LHCN-M2 (cell line): ENCODE data around the gene NAT14. TPM values are rescaled to one million over a fixed set of nuclear protein-coding genes. Genes with fewer than 3 reads are reported as not detected.
"Not testable (repeated sequence)": the region's sequence is repeated elsewhere in the genome, so short reads cannot be mapped to it uniquely, and the experiment has no call there.

Experiments
- DNase-seq: peaks from one replicate; pipeline ENCODE4 v3.0.0-alpha.2; 2012; ENCODE audit warnings: low read depth
- polyA plus RNA-seq: library from polyadenylated mRNA; unstranded; fragments of >200 nt; gene quantifications from one replicate; pipeline ENCODE4 v1.2.1, GENCODE V29; 2012; ENCODE audit warnings: missing spikeins
- total RNA-seq: library from RNA; depleted of rRNA; stranded (reverse); fragments of >200 nt; gene quantifications from 2 replicates; pipeline ENCODE4 v1.2.3, GENCODE V29; 2014; rRNA removed

Gene NAT14, protein sequence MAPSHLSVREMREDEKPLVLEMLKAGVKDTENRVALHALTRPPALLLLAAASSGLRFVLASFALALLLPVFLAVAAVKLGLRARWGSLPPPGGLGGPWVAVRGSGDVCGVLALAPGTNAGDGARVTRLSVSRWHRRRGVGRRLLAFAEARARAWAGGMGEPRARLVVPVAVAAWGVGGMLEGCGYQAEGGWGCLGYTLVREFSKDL
- total RNA-seq = 23.7 and 25.8 TPM in 2 replicates
- 54.5 TPM for polyA plus RNA-seq

DNA sequence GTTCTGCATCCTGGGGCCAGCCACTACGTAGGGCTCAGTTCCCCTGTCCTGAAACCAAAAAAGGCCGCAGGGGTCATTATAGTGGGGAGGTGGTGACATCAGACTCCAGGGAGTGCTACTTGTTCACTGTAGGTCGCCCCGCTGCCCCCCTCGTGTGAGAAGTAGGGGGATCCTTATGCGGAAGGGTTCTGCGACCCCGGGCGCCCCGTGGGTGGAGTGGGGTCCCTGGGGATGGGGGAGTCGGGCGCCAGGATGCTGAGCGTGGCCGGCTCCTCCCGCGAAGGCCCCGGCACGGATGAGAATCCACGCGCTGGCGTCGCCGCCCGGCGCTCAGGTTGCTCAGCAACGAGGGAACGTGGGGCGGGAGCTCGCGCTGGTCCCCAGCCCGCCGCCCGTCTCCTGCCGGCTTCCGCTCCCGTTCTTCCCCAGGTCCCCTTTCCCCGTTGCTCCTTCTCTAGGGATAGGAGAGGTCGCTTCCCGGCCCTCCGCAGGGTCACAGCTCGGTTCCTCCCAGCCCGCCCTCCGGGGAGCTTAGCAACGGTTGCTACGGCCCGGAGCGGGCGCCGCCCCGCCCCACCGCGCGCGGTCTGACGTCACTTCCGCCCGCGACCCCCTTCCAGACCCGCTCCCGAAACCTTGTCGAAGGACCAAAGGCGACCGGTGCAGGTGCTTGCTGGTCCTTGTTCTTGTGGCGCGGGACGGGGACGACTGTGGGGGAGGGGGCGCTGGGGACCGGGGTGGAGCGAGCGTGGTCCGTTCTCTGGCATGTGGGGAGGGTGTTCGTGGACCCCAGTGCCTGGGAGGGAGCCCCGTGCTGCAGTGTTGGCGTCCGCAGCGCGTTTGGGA is at the start of gene NAT14:
NAT14 (plus strand) TSS at position 596 of the 846 bp plus-strand sequence. CDS start 521 bp downstream, outside the sequence.
- DNase-seq = peak; percentile 46

DNA sequence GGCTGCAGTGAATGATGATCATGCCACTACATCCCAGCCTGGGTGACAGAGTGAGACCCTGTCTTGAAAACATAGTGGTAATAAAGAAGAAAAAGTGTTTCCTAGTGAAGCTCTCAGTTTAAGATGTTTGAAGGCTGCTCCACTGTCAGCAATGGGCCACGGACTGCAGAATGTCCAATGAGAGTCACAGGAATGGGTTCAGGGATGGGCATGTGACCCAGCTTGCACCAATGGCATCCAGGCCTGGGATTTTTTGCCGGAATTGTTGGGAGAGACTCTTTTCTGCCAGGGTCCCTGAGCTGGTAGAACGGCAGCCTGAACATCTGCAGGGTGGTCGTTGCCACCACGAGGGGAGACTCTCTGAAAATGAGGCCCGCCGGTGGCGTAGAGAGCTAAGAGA is 48.1 kb upstream of the NAT14 start:
- no peak for DNase-seq

DNA sequence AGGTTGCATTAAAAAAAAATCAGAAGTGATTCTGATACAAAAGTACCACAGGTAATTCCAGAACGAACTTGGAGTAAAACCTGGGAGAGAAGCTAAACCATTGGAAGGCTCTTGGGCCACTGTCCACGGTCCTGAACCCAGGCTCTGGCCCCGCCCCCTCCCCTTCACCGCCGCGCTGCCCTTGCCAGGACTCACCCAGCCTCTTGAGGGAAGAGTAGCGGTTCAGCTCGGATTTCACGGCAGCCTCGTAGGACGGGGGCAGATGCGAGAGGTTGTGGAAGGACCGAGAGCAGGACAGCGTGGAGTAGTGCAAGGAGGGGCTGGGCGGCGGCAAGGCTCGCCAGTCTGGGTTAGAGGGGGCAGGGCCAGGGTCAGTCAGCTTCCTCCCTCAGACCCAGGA is 47.6 kb upstream of the NAT14 start:
- peak; percentile 54 for DNase-seq

DNA sequence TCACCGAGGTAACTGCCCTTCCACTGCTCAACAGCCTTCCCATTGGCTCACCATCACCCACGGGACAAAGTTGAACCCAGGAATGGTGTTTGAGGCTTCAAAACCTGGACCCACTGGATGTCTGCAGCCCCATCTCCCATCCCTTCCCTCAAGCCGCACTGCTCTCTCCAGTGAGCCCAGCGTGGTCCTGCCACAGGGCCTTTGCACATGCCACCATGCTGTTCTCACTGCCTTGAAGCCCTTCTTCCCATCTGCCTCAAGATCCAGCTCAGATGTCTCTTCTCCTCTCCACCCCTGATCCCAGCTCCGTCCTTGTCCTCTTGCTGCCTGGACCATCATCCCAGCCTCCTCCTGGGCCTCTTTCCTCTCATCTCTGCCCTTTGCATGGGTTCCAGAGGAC is 45.9 kb upstream of the NAT14 start:
- no peak for DNase-seq

DNA sequence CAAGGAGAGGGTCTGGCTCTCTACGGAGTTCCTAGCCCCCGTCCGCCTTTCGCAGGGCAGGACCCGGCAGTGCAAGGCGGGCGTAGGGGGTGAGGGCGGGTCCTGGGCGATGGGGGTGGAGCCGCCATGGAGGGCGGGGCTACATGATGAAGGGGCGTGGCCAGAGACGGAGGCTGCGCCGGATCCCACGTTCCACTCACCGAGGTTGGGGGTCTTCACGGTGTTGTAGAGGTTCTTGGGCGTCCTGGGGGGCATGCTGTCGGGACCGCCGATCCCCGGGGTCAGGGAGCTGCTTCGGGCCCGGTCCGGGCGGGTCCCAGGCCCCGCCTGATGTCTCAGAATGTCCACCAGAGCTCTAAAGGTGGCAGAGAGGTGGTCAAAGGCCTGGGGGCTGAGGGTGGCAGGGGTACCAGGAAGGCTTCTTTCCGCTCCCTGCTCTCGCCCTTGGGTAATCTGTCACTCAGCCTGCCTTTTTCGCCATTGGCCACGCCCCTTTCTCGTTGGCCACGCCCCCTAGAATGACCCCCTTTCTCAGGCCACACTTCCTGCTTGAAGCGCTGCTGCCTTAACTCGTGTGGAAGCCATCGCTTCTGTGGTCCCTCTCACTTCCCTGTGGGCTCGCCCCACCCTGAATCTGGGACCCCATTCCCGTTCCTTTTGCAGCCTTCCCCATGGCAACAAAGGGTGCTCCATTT is 44.4 kb upstream of the NAT14 start:
- DNase-seq = no peak

DNA sequence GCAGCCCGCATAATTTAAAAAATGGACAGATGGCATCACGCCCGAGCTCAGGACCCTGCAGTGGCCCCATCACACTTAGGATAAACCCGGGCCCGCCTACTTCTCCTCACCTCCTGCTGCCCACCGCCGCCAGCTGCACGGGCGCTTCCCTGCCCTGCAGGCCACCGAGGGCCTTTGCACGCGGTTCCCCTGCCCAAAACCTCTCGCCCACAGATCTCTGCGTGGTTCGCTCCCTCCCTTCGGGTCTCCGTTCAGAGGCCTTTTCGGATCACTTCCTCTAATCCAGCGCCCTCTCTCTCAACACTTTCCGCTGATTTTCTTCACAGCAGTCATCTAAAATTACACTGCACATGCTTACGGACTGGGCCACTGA is 43.7 kb upstream of the NAT14 start:
- DNase-seq = no peak

DNA sequence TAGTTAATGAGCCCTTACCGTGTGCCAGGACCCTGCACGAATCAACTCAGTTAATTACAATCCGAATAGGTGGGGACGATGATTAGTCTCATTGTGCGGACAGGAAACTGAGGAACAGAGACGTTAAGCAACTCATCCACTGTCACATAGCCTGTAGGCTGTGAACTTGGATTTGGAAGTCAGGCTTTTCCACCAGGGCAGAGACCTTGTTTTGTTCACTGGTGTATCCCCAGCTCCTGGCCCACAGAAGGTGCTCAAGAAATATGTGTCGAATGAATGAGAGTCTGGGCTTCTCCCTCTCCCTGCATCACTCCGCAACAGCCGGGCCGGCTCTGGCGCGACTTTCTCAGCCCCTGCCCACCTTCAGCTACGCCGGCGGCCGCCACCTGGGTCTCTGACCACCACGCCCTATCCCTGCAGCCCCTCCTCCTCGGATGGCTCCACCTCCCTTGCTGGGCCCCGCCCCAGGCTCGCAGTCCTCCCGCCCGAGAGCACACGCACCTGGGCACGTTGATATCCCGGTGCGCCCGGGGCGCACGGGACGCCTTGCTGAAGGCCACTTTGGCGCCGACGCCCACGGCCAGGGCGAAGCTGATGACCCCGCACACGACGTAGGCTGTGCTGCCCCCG is 43.2 kb upstream of the NAT14 start:
- no peak for DNase-seq

DNA sequence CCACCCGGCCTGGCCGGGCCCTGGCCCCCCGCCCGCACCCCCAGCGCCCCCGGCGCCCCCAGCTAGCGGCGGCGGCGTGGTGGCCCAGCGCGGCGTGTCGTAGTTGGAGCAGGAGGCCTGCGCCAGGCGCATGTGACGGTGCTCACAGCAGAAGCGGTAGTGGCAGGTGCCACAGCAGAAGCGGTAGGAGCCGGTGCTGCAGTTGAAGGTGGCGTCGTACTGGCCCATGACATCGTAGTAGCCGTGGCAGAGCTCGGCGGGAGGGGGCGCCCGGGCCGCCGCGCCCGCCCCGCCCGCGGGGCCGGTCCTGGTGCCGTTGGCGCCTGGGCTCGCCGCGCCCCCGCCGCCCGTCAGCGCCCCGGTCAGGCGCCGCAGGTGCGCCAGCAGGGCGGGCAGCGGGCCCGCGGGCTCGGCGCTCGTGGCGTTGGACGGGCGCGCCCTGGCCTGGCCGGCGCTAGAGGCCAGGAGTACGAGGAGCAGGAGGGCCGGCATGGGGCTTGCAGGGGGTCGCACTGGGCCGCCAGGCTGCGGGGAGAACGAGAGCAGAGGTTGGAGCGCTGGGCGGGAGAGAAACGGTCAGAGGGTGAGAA is 42.5 kb upstream of the NAT14 start:
- DNase-seq = no peak

DNA sequence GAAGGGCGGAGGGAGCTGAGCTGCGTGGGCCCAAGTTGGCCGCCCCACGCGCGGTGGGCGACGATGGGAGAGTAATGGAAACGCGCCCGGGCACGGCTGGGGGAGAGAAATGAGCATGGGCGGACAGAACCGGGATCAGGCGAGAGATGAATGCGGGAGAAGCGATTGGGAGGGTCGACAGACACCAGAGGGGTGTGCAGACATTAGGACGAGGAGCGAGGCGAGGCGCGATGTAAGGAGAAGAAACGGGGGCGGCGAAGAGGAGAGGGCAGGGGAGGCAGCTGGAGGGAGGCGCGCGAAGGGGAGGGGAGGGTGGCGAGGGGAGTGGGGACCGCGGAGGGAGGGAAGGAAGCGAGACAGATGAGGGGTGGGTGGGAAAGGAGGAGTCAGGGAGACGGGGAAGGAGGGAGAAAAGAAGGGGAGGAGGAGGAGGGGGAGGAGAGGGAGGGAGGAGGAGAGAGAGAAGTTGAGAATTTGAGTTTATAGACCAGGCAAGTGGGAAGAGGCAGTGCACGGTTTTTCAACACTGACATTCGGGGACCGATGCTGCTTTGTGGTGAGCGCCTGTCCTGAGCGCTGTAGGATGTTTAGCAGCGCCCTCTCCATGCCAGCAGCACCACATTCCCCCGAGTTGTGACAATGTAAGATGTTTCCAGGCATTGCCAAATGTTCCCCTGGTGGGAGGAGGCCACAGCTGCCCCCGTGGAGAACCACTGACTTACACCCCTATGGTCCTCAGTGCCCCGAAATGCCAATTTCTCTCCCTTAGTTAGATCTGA is 41.8 kb upstream of the NAT14 start, which contains the start of gene SHISA7:
SHISA7 (minus strand) TSS at position 256 of the 779 bp plus-strand sequence. CDS start 437 bp downstream, outside the sequence.
- DNase-seq = no peak

DNA sequence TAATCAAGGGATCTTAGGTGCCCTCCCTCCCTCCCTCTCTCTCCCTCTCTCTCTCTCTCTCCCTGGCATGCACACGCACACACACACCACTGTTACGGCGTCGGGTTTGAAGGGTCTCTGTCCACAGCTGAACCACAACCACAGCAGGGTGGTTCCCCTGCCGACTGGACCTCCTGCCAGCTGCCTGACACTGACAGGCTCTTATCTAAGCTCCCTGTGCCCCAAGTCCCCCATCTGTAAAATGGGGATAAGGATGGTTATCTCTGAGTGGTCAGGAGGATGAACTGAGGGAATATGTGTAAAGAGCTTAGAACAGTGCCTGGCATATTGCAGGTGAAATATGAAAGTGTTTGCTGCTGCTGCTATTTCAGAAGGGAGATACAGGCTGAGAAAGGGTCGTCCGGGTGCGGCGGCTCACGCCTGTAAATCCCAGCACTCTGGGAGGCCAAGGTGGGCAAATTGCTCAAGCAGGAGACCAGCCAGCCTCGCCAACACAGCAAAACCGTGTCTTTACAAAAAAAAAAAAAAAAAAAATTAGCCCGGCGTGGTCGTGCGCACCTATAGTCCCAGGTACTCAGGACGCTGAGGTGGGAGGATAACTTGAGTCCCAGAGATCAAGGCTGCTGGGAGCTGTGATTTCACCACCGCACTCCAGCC is 41.0 kb upstream of the NAT14 start:
- no peak for DNase-seq

DNA sequence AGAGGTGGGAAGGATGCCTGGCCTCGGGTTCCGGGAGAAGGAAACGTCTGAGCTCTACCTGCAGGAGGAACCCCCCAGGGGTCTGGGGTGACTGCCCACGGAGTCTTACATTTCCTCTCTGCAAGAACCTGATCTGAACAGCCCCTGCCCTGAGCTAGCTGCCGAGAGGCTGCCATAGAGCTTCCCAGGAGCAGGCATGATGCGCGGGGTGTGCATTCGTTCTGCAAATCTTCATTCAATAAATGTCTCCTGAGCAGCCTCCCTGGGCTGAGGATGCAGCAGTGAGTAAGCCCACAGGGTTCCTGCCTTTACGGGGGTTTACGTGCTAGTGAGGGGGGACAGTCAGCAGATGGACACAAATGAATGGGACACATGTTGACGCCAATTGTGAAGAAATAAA is 40.3 kb upstream of the NAT14 start:
- DNase-seq = no peak

DNA sequence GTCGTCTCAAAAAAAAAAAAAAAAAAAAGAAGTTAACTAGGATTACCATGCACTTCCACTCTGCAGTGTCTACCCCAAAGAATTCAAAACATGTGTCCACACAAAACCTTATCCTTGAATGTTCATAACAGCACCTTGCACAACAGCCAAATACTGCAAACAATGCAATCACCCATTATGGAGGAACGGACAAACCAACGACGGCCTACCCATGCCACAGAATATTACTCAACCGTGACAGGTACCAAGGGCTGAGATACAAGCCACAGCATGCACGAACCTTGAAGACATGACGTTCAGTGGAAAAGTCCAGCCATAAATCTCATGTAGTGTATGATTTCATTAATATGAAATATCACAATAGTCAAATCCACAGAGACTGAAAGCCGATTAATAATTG is 38.9 kb upstream of the NAT14 start:
- DNase-seq = no peak

DNA sequence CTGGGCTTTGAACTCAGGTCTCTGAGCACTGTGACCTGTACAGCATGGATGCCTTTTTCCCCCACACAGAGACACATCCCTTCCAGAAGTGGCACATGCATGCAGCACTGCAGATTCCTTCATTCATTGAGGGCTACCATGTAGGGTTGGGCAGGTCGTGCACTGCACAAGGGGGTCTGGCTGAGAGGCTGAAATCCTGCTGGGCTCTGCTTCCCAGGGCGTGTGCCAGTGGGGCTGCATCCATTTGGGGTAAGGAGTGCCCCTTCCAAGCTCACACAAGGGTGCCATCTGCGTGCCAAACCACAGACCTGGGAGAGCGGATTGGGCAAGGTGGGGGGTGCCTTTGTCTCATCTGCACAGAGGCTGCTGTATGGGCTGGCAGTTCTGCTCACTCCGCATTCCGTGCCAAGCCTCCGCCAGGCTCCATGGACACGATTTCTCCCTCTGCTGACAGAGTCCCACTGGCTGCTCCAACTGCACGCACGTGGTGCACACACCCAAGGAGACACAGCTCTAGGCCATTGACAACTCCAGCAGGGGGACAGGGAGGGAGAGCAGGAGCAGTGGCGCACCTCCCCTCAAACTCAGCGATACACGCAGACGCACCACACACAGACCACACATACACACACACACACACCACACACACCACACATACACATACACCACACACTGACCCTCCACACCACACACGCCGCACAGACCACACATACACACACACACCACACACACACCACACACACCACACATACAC is 37.4 kb upstream of the NAT14 start:
- peak; percentile 52 for DNase-seq

DNA sequence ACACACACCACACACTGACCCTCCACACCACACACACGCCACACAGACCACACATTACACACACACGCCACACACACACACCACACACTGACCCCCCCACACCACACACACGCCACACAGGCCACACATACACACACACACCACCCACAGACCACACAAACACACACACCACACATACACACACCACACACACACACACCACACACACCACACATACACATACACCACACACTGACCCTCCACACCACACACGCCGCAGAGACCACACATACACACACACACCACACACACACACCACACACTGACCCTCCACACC is 36.9 kb upstream of the NAT14 start:
- not testable (repeated sequence) for DNase-seq

DNA sequence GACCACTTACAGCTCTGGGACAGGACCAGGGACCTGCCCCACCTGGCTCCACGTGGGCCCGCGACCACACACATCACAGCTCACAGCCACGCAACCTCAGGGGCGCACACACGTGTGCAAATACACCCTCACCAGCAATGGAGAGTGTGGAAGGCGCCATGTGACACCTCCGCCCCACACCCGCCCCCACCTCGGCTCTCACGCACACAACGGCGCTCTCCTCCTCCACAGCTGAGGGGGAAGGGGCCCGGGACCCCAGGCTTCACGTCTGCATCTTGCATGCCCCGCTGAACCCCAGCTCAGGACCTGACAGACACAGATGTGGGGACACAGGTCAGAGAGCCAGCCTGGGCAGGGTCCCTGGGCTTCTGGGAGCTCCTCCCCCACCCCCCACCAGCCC is 35.5 kb upstream of the NAT14 start:
- no peak for DNase-seq

DNA sequence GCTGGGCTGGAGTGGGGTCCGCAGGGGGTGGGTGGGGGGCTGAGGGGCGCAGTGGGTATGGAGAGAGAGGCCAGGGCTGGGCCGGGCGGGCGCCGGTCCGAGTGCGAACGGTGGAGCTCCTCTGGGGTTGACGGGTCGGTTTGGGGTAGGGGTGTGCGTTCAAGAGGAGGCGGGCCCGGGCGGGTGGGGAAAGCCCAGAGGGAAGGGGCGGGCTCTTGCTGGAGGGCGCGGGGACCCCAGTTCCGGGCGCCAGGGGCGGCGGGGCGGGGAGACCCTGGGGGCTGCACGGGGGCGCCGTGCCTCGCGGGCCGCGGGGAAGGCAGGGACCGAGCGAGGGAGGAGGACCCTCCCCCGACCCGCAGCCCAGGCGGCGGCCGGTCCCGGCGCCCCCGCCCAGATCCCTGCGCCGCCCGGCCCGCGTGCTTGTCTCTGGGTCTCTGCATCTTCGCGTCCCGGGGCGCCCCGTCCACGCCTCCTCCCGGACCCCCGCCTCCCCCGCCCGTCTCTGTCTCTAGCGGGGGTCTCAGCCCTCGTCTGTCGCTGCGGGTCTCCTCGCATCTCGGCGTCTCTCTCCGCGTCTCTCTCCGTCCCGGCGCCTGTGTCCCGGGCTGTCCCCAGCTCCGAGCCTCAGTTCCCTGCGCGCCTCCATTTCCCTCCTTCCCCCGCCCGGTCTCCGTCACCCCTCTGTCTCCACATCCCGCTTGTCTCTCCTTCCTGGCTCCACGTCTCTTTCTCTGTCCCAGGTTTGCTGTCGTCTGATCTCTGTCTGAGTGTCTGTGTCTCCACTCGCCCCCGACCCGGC is 33.6 kb upstream of the NAT14 start:
- DNase-seq = no peak

DNA sequence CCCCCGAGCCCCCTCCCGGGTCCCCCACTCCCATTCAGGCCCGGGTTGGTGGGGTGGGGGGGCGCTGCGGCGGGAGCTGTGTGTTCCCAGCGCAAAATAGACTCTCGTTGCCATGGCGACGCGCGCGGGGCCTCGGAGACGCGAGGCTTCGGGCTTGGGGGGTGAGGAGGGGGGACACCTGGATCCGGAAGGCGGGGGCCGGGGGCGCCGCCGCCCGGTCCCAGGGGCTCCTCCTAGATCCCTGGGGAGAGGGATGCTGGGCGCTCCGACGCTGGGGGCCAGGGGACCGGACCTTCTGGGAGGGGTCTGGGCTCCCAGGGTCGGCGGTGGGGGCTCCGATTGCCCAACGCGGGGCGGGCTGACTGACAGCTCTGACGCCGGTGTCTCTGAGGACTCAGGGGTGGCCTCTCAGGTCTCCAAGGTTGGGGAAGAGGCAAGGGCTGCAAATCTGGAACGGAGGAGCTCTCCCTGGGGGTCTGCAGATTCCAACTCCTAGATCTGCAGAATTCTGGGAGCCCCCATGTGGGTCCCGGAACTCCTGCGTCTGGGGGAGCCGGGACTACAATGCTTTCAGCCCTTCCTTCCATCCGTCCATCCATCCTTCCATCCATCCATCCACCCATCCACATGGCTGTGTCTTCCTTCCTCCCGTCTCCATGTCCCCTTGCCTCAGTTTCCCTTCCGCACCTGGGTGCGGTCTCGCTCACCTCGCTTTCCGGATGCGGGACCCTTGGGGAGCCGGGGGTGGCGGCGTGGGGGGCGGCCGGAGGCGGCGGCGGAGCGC is 32.8 kb upstream of the NAT14 start:
- no peak for DNase-seq

DNA sequence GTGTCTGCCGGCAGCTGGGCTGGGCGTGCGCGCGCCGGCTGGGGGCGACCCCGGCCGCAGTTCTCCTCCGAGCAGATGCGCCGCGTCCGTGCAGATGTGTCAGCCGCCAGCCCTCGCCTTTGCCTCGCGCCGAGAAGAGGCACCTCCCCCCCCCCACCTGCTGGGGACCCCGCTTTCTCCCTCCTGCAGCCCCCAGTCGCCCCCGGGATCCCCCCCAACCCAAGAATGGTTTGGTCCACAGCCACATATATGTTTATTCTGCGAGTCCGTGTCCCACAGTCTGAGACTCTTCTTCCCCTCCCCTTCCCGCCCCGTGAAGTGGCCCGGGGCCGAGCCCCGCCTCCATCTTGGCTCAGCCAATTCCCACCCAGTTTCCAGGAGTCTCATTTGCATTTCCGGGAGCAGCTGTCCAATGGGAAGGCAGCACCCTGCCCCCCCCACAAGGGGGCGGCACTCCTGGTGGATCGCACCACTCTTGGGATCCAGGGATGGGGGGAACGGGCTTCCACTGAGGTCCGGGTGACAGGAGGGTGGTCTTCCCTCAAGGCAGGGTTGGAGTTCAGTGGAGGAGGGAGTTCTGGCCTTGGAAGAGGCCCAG is 32.1 kb upstream of the NAT14 start:
- DNase-seq = peak; percentile 69
